Inferior parietal cortex (tissue), 1 donor: ENCODE results near the gene TPK1.
A peak's percentile ranks its signal among the peaks of the same experiment; 100 is the strongest.
"Not testable (repeated sequence)": the region's sequence is repeated elsewhere in the genome, so short reads cannot be mapped to it uniquely, and the experiment has no call there.

Source experiments
- DNase-seq: peaks from one replicate; pipeline ENCODE4 v3.0.0-alpha.2; 2016; ENCODE audit errors: extremely low spot score

TPK1 gene

DNA sequence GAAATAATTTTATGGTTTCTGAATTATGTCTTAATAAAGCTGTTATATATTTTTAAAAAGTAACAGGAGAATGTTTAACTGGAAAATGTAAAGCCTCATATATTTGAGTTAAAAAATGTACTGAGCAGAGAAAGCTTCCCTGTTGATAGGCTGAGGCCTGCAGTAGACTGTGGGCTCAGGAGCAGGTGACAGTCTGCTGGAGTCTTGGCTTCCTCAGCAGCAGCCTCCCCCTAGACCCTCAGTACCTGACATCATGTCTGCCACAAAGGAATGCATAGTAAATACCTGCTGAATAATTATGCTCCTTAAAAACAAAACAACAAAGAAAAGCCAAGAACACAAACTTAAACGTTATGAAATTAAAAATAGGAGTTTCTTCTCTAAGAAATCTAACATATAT is 358.5 kb downstream of the TPK1 start:
- DNase-seq: no peak

DNA sequence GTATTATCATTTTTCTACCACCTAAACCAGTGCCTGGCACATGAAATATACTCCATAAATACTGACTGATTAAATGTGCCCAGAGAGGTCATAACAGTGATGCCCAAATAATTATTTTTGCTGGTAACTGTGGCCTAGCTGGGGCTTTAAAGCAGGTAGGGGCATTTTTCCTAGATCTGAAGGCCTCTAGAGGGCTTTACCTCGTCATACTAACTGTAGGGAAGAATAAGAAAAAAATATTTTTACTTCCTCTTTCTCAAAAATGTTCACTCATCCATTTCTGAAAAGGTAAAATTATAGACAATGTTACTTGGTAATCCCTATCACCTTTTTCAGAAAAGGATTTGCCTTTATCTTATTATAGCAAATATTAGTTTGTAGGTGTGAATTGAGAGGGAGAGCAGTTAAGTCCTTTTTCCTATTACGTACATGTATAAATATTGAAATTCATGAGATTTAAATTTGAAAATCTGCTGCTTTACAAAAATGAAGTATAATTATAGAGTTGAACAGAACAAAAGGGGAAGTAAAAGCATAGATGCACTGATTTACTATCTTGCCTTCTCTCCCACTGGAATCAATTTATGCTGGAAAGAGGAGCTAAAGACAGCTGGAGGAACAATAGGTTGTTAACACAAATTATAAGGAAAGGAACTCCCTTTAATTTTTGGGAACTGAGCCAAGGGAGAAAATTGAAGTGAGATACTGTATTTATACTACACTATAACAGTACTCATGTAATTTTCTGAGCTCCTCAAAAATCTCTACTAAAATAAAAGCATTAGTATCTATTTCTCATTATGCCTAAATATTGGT is 360.8 kb downstream of the TPK1 start:
- DNase-seq: no peak

- no peak for DNase-seq
These were observed 361.5 kb downstream of the TPK1 start for GRCh38 chr7:144474363-144474762.

DNA sequence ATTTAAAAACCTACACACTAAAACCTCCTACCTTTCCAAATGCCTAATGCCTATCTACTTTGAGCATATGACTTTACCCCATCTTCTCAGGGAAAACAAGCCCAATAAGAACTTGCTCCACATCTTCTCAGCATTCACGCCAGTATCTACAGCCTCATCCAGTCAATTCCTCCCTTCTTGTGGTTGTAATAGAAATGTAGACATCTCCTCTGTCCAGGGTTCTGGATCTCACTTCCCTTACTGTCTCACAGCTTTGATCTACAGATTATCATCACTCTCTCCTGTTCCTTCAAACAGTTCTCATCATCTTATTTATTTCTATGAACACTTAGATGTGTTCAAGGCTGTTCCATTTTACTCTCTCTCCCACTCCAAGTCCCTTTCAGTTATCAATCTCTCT is 361.9 kb downstream of the TPK1 start:
- no peak for DNase-seq

DNA sequence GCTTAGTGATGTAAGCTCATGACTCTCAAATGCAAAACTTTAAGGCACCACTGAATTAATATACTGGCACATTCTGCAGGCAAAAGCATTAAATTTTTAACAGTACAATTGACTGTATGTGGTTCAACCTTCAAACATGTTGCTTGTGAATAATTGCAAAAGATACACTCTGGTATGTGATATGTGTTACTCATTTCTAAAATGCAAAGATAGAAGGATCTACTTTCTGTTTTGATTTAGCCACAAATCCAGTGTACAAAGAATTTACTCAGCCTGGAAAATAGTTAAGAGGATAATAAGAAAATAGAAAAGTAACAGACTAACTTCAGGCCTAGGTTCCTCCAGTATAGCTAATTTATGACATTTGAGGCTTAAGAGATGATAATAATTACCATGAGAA is 365.8 kb downstream of the TPK1 start:
- no peak for DNase-seq

- no peak for DNase-seq
These were observed 366.7 kb downstream of the TPK1 start for GRCh38 chr7:144468990-144469732.

GRCh38 chr7:144459635-144460034 is 376.2 kb downstream of the TPK1 start:
- no peak for DNase-seq

GRCh38 chr7:144455040-144455404 is 380.8 kb downstream of the TPK1 start:
- DNase-seq: no peak

DNA sequence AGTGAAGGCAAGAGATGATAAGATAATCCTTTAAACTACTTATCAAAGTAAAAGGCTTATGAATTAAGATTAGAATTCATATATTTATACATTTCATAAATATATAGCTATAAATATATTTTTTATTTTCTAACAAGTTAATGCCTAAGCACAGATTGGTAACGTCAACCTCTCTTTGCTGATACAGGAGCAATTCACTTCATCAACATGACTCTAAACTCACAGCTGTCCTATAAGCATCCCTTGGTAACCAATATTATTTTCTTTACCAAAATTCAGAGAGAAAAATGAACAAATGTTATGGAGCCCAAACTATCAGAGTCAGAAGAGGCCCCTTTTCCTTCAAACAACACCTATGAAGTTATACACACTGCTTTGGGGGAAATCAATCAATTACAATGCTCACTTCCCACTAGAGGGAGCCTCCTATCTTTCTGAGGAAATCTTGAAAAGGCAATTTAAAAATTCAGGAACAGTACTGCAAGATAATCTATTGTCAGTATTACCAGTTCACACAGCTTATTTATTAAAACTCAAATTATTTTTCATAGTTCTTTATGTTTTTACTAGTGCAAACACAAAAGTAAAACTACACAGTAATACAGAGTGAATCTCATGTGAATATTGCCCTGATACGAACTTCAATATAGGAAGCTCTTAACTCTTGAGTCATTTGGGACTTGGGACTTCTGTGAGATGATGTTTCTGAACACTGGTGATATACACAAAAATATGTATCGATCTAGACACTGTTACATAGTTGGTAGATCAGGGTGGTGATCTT is 381.4 kb downstream of the TPK1 start:
- peak; percentile 44 for DNase-seq

DNA sequence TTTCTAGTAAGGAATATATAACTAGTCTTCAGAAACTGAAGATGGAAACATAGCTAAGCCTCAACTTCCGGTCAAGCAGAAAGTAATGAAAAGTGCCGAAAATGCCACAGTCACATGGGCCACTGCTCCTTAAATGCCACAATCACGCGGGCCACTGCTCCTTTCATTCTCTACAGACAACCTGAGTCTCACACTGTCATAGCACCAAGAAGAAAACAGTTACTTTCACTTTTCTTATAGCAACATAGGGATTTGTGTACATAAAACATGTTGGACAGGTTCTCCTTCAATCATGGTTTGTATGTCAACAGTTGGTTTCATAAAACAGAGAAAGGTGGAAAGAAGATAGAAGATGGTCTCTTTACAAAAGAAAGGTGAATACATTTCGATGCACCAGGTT is 383.8 kb downstream of the TPK1 start:
- no peak for DNase-seq

DNA sequence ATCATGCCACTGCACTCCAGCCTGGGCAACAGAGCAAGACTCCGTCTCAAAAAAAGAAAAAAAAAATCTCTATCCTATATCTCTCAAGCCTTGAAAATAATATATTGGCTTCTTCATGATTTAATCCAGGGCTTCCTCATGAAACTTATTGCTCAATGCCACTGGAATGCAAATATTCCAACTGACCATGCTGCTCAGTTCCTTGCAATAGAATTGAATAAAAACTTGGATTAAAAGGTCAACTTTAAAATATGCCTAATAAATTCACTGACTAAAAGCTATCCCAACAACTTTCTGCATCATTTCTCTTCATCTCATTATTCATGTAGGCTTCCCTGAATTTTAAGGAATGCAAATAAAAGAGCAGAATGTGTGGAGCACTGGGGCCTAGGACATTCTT is 390.3 kb downstream of the TPK1 start:
- no peak for DNase-seq

DNA sequence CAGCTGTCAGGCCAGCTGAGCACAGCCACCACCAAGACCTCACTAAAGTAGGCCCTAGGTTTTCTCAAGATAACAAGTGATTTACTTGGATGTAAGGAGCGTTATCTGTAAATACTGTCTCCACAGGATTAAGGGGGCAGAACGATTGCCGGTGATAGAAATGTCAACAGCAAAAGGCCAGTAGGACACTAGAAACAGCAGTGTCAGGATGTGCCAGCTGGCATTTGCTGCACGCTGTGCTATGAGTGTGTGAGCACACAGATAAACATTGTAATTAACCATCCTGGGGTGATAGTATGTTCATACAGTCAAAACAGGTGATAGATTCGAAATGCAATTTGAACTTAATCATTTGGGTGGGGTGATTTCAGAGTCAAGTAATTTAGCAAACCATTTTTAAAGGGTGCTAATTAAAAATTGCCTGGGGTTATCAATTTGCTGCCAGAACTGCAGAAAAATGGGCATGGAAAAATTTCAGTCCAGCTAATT is 396.1 kb downstream of the TPK1 start:
- no peak for DNase-seq

DNA sequence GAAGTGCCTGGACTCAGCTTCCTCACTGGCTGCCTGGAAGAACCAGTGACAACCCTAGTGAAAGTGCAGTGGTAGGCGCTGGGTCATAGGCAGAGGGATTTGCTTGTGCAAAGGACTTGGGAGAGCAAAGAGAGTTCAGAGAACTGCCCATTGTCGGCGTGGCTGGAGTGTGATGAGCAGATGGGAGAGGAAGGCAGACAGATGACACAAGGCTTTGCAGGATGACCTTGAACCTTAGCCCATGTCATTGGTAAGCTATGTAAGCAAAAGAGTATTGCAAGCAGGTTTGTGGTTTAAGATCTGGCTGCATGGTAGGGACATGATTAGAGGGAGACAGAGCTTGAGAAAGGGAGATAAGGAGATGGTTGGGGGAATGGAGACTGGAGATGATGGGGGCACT is 397.1 kb downstream of the TPK1 start:
- no peak for DNase-seq

- peak; percentile 79 for DNase-seq
These were observed 398.3 kb downstream of the TPK1 start for GRCh38 chr7:144437370-144438191.

GRCh38 chr7:144436500-144436899 is 399.4 kb downstream of the TPK1 start:
- no peak for DNase-seq

DNA sequence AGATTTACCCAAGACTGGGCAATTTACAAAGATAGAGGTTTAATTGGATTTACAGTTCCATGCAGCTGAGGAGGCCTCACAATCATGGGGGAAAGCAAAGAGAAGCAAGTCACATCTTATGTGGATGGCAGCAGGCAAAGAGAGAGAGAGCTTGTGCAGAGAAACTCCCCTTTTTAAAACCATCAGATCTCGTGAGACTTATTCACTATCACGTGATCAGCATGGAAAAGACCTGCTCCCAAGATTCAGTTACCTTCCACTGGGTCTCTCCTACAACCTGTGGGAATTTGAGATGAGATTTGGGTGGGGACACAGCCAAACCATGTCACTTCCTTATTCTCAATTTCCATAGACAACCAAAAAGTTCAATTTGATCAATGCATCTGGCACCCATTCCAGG is 407.4 kb downstream of the TPK1 start:
- DNase-seq: no peak

GRCh38 chr7:144427539-144427938 is 408.3 kb downstream of the TPK1 start:
- DNase-seq: not testable (repeated sequence)

DNA sequence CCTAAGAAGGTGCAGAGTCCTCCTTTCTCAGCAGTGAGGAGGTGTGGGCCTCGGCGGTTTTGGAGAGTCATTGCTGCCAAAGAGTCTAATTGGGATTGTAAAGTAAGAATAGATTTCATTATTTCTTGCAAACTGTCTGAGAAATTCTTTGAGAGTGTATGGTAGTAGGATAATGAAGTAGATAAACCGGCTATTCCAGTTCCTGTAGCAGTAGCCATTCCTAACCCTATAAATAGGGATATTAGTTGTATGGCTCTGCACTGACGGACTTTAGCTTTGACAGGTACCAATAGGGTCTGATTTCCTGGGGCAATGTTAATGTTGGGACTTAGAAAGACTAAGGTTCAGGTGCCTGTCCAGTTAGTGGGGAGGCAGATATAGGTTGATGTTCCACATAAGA is 416.9 kb downstream of the TPK1 start:
- DNase-seq: not testable (repeated sequence)

GRCh38 chr7:144416341-144416740 is 419.5 kb downstream of the TPK1 start:
- no peak for DNase-seq

DNA sequence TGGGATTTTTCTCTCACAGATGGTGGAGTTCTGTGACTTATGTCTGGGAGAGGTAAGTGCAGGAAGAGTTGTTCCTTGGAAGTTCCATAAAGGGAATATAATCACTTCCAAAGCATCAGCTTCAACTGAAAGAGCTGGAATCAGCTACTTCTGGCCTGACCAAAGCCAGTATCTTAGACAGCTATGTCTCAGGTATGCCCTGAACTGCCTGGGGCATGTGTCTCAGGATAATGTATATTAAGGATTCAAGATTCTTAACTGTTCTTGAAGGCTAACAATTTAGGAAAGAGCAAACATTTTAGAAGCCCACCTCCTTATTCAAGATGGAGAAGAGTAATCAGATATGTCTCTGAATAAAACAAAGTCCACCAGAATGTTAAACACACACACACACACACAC is 420.0 kb downstream of the TPK1 start:
- DNase-seq: no peak

GRCh38 chr7:144414815-144415214 is 421.0 kb downstream of the TPK1 start:
- DNase-seq: no peak
